GM21390 (cell line): ENCODE results near the gene DDX23.
A peak's percentile ranks its signal among the peaks of the same experiment; 100 is the strongest.

Source experiments
- ATAC-seq: cut with Tn5 transposase; IDR thresholded peaks from one replicate; pipeline ENCODE4 v1.9.1; 2021; ENCODE audit not compliant: unreplicated experiment

The DDX23 gene

DNA sequence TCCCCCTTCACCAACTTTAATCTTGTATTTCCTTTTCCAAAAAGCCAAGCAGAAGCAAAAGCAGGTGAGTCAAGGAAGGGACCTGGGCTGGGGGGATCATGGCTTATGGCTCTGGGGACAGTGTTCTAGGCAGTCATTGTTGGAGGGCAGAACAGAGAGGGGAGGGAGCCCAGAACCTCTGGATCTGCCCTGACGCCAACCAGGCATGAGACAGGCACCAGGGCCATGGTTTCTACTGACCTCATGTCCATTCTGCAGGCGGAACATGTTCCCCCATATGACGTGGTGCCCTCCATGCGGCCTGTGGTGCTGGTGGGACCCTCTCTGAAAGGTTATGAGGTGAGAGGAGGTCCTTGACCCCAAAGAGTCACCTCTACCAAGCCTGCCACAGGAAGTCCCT is 27.1 kb downstream of the DDX23 start:
- ATAC-seq: no peak

DNA sequence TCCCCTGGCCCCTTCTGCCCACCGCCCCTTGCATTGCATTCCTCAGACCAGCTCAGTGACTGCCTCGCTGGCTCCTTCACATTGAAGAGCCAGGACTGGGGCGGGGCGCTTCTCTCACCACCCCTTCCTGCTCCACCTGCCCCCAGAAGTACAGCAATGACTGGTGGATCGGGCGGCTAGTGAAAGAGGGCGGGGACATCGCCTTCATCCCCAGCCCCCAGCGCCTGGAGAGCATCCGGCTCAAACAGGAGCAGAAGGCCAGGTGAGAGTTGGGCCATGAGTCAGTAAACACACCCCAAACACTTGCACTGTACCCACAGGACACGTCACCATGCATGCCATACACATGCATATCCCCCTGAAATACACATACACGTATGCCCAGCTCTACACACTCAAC is 27.9 kb downstream of the DDX23 start:
- ATAC-seq: no peak

DNA sequence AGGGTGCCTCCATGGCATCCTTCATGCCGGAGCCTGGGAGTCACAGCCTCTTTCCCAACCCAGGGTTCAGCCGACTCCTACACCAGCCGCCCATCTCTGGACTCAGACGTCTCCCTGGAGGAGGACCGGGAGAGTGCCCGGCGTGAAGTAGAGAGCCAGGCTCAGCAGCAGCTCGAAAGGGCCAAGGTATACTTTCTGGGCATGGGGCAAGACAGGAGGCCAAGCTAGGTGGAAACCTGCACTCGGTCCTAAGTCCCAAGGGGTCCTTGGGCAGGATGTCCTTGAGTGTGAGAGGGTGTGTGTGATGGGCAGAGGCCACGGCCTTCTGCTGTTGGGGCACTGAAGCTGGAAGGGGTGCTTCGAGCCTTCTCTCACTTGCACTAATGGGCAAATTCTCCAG is 28.7 kb downstream of the DDX23 start:
- no peak for ATAC-seq

DNA sequence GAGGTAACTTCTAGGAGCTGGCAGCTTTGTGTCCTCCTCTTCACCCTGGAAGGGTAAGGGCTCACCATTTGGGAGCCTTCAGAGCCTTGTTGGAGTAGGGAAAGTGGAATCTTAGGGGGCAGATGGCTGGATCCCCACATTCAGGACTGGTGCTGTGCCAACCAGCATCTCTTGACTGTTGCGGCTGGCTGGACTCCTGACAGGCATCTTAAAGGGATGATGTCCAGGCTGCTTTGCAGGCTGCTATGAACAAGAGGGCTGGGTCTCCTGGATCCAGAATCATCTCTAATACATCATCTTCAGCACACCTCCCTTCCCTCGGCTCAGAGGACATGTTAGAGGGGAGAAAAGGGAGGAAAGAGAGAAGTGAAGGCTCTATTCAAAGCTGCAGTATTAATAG is 29.3 kb downstream of the DDX23 start:
- ATAC-seq: no peak

DNA sequence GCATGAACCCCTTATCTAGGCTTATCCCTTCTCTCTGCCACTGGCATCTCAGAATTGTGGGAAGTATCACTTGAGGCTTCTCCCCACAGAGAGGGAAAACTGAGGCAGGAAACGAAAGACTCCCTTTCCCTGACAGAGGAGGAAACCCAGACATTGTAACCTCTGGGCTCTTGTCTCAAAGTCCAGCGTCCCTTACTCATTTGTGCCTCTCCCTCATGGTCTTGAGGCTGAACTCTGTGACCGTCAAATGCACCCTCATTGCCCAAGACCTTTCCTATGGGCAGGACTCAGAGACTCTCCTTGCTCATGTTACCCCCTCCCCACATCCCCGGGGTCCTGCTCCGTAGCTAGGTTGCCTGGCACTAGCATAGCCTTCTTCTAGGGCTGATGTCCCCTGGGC is 29.8 kb downstream of the DDX23 start:
- no peak for ATAC-seq

DNA sequence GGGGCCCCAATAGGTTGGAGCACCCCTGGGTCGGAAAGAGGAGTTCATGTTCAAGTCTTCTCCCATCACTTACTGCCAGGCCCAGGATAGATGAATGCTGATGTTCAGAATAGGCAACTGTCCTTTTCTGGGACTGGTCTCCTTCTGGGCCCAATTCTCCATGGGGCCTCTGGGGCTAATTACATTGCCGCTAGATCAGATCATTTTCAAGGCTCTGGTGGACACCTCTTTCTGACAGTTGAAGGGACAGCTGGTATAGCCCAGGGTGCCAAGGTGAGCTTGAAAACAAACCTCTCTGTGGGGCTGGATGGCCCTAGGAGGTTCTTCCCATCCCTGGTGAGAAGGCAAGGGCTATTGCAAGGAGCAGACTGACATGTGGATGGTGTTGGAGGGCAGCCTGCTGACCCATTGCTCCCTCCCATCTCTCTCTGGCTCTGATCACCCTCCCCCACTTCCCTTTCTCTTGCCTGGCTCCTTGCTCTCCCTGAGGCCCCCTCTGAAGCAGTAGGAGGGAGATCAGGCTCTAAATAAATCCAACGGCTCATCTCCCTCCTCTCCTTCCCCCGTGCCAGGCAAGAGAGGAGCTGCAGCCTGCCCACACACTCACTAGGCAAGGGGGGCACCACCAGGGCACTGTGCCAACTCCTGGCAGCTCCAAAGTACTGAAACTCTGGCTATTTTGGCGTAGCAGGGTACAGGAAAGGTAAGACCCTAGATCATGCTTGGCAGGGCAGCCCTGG is 31.8 kb downstream of the DDX23 start:
- no peak for ATAC-seq

DNA sequence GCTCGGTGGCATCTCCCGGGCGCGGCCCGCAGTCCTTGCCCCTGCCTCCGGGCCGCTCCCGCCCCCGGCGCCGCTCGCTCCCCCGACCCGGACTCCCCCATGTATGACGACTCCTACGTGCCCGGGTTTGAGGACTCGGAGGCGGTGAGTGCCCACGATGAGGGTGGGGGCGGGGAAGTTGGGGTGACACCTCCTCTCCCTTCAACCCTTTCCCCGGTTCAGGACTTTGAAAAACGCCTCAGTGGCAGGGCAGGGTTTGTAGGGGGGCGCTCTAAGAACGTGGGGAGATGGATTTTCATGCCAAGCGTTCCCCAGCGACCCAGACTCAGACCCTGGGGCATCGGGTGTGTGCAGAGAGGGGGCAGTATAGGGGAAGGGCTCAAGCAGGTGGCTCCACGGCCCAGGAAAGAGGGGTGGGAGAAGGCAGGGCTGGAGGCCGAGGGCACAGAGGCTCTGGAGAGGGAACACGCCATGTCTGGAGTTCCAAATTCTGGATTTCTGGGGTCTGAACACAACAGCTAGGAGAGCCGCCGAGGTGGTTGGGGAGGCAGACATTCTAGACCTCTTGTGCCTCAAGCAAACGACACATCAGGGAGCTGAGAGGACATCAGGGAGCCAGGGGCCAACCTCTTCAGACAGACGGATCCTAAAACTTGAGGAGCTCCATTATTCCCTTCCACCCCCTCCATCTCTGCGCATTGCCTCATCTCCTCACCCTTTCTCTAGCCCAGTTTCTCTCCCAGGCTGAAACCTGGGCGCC is 33.0 kb downstream of the DDX23 start:
- no peak for ATAC-seq

DNA sequence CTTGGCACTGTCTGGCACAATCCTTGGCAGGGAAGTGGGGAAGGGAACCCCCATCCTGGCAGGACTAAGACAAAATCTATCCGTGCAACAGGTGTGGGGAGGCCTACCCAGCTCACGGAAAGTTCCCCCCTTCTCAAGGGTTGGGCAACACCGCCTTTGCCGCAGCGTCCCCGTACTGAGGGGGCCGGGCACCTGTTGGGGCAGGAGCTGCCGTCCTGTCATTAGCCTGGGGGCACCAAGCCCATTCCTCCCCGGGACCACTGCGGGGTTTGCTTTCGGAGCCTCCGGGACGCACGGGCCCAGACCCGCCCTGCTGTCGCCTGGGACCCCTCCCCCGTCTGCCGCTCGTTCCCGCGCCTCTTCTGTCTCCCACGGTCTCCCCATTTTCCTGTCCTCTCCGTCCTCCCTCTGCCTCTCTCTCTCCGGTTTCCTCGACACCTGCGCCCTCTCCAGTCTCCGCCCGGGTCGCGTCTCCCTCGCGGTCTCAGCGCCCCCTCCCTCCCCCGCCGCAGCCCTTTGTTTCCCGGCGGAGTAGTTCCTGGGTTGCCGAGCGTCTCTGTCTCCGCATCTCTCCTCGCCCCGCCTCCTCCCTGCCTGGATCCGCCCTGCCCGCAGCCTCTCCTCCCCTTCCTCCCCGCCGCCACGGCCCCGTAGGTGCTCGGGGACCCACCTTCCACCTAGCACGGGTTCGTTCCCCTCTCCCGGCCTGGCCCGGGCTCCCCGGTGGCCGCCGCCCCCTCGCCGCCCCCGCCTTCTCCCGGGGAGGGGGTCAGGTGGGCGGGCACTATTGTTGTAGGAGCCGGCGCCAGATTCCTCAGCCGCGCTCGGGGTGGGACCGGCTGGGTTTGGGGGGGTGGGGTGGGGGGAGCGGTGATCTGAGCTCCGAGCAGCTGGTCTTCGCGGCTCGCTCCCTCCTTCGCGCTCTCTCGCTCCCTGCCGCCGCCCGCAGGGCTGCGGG is 33.8 kb downstream of the DDX23 start, which contains the start of gene CACNB3:
Gene CACNB3, plus strand, starts transcription at position 624 of the 958 bp plus-strand sequence. CDS start 434 bp downstream, outside the sequence.
- ATAC-seq: no peak

DNA sequence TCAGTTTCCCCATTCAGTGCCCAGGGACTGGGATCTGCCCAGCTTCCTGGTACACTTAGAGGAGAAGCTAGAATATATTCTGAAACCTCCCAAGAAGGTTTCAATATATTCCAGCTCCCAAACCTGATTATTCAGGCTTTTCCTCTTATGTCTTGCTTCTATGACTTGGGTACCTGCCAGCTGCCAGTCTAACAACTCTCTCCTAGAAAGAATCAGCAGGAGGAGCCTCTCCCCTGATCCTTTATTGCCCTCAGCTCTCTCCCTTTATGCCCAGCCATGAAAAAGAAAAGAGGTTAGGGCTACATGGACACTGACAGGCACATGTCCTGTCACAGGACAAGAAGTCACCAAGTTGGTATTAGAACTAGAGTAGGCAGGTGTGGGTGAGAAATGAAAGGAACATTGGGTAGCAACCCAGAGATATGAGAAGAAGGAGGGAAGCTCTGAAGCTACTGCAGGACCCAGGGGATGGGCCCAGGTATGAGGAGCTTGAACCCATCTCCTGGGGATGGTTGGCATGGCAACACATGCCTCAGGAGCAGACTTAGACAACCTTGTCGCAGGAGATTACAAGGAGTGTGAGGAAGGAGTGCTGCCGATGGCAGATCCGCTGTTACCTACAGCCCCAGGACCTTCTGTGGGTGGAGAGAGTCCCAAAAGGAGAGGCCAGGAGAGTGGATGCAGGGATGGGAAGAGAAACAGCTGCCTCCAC is 35.7 kb downstream of the DDX23 start:
- ATAC-seq: no peak

DNA sequence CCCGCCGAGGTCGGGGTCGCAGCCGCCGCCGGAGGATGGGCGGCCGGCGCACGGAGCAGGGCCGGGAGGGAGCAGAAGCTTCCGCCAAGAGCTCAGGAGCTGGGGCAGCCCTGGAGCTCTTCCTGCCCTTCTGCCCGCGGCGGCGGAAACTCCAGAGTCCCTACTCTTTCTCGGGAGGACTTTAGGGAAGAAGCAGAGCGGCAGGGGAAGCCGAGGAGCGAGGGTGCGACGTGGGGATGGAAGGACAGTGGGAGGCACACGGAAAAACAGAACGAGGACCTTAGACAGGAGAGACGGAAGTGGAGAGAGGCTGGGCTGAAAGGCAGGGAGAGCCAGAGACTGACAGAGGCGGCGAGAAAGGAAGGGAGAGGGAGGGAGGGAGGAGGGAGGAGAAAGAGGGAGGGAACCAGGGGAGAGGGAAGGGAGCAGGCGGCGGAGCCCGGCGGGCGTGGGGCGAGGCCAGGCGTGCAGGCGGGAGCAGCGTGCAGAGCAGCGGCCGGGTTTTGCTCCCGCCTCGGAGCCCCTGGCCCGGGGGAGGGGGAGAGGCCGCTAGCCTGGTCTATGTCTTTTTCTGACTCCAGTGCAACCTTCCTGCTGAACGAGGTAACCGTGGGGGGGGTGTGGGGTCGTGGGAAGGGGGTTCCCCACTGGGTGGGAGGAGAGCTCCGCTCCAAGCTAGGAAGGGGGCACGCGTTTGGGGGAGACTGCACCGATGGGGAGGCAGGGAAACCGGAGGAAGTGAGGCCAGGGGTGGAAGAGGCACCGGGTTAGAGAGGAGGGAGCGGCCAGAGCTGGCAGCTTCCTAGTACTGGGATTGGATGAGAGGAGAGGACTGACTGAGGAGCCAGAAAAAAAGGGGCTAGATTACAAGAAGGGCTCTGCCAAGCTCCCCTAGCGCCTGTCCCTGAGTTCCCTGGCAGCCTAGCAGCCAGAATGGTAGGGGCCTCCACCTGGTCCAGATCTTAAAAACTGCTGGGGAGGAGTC is 36.5 kb downstream of the DDX23 start:
- peak; percentile 41 for ATAC-seq

DNA sequence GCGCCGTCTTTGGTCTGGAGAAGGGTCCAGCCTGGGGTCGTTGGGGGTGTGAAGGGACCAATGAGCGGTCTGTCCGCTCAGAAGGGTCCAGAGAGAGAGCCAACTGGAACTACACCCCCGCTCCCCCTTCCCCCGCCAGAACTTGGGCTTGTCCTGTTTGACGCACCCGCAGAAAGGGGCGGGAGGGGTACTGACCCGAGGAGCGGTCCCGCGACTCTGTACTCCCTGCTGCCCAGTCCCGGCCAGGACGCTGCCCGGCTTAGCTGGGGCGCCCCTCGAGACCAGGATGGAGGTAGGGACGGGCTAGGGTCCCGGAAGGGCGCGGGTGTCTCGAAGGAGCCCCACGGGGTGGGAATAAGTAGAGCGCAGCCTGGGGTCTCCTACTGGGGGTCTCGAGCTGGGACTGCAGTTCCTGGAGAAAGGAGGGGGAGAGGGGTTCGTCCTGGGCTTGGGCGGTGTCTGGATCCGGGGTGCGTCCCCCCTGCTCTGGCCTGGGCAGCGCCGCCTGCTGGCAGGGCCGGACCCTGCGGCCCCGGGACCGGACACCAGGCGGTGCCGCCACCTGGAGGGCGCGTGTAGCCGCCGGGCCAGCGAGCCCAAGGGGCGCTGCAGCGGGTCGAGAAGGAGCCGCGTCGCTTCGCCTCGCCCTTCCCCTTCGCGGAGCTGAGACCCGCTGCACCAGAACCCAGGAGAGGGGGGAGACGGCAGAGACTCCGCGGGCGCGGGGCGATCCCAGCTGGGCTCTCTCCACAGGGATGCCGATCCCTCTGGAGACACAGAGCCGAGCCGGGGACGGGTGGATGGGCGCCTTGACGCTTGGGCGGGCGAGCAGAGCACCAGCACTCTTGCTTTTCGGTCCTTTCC is 37.5 kb downstream of the DDX23 start:
- ATAC-seq: peak; percentile 87

DNA sequence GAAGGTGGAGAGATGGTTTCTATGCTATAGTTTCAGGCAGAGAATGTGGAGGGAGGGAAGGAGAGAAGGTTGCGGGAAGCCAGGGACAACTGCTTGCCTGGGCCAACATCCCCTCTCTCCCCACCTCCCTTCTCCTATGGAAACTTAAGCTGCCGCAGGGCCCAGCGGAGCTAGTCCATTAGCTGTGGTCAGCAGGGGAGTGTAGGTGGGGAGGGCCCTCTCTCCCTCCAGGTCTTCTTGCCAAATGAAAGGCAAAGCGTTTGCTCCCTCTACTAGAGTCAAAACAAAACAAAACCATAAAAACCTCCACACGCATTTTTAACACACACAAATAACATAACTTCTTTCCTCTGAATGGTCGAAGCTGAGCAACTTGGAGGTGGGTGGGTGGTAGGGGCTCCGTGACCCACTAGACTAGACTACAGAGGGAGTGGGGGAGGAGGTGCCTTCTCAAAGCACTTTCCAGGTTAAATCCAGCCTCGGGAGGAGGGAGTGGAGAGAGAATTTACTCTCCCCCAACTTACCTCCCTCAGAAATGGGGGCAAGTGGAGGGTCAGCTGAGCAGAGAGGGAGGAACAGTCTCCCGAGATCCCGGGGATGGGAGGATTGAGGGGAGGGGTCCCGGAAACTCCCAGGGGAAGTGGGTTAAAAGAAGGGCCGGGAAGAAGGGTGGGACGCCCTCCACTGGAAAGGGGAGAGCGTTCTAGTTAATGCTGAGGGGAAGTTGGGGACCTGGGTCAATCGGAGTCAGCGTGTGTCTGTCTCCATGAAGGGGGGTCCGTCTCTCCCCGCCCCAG is 38.3 kb downstream of the DDX23 start:
- ATAC-seq: no peak

DNA sequence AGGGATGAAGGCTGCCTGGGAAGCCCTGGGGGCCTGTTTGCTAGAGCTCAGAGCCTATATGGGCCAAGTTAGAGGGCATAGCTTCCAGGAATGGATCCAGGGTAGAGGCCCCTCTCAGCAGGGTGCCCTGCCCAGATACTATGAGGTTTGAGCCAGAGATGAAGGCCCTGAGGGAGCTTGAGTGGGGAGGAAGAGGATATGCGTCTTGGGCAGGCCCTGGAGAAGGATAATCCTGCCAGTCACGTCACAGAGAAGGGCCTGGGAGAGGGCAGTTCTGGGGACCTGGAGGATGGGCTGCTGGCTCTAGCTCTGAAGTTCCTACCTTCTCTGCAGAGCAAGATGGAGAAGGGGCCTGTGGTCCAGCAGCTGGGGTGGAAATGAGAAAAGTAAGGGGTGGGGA is 39.6 kb downstream of the DDX23 start:
- no peak for ATAC-seq

DNA sequence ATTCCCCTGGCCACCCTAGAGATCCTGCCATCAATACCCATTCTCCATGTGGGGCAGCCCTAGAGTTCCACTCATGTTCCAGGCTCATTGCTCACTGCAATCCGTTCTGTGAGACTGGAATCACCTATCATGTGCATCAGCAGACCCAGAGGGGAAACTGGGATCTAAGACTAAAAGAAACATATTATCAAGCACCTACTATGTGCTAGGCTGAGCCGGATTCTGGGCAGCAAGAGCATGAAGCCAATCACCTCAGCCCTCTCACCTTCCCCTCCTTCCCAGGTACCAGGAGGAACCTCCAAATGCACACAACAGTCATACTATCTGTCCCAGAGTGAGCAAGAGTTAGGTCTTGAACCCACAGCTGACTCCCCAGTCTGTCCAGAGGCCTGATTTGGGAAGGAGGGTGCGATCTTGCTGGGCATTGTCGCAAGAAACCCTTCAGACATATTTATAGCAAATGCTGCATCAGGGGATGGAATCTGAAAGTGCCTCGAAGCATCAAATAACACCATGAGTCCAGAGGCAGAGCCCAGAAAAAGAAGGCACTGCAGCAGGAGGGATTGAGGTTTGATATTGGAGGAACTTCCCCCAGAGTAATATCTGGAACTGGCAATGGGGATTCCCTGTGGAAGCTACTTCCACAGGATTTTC is 40.4 kb downstream of the DDX23 start:
- ATAC-seq: no peak

DNA sequence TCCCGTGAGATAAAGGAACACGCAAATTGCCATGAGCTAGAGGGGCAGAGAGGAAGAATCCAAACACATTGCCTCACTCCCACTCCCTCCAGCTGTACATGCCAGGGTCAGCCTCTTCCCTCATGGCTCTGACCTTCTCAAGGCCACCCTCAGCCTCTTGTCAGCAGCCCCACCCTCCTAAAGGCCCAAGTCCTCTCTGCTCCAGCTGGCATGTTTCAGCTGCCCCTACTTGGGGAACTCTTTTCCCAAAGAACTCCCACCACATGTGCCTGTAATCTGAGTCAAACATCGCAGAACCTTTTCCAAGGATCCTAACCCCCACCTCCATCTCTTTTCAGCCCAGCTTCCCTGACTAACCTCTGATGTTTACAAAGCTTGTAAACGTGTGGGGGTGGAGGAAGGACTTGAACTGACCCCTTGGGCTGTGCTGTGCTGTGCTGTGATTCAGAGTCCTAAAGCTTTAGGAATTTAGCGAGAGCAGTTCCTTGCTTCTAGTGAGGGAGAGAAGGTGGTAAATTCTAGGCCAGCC is 41.0 kb downstream of the DDX23 start:
- ATAC-seq: no peak

DNA sequence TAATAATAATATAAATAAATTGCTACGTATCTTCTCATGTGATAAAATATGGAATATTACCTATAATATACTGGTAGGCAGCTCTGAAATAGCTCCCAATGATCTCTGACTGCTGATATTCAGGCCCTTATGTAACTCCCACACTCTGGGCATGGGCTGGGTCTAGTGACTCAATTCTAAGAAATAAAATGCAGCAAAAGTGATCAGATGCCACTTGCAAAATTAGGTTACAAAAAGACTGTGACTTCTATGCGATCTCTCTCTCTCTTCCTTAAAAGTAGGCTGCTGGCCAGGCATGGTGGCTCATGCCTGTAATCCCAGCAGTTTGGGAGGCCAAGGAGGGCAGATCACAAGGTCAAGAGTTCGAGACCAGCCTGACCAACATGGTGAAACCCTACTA is 44.0 kb downstream of the DDX23 start:
- ATAC-seq: no peak

DNA sequence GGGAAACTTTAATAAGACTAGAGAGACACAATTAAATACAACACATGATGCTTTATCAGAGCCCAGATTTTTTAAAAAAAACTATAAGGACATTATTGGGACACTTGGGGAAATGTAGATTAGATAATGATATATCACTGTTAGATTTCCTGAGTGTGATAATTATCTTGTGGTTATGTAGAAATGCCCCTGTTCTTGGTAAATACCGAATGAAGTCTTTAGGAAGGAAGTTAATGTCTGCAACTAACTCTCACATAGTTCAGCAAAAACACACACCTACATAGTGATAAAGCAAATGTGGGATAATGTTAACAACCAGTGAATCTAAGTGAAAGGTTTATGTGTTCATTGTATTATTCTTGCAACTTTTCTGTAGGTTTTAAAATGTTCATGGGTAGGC is 48.3 kb downstream of the DDX23 start:
- ATAC-seq: no peak
